ENCODE data around the gene SLF2. TPM values are rescaled to one million over a fixed set of nuclear protein-coding genes. Genes with fewer than 3 reads are reported as not detected.

The SLF2 gene, protein sequence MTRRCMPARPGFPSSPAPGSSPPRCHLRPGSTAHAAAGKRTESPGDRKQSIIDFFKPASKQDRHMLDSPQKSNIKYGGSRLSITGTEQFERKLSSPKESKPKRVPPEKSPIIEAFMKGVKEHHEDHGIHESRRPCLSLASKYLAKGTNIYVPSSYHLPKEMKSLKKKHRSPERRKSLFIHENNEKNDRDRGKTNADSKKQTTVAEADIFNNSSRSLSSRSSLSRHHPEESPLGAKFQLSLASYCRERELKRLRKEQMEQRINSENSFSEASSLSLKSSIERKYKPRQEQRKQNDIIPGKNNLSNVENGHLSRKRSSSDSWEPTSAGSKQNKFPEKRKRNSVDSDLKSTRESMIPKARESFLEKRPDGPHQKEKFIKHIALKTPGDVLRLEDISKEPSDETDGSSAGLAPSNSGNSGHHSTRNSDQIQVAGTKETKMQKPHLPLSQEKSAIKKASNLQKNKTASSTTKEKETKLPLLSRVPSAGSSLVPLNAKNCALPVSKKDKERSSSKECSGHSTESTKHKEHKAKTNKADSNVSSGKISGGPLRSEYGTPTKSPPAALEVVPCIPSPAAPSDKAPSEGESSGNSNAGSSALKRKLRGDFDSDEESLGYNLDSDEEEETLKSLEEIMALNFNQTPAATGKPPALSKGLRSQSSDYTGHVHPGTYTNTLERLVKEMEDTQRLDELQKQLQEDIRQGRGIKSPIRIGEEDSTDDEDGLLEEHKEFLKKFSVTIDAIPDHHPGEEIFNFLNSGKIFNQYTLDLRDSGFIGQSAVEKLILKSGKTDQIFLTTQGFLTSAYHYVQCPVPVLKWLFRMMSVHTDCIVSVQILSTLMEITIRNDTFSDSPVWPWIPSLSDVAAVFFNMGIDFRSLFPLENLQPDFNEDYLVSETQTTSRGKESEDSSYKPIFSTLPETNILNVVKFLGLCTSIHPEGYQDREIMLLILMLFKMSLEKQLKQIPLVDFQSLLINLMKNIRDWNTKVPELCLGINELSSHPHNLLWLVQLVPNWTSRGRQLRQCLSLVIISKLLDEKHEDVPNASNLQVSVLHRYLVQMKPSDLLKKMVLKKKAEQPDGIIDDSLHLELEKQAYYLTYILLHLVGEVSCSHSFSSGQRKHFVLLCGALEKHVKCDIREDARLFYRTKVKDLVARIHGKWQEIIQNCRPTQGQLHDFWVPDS
- total RNA-seq, result 34.9 and 37.2 TPM in 2 replicates

GRCh38 chr10:100912605-100913469 is at the start of gene SLF2:
SLF2 (plus strand) TSS chr10:100912963; CDS start chr10:100913111, 148 bp downstream.

GRCh38 chr10:100969187-100970075 is 56.7 kb downstream of the SLF2 start, which contains the start of gene SEMA4G:
SEMA4G (plus strand) TSS chr10:100969504; CDS start chr10:100972913, 3,409 bp downstream.

GRCh38 chr10:100986952-100987684 is 74.4 kb downstream of the SLF2 start, which contains the start of the genes MRPL43 and TWNK:
MRPL43 (minus strand) TSS chr10:100987497; CDS start chr10:100987443, 54 bp downstream.
TWNK (plus strand) TSS chr10:100987543; CDS start chr10:100988211, 668 bp downstream.

DNA sequence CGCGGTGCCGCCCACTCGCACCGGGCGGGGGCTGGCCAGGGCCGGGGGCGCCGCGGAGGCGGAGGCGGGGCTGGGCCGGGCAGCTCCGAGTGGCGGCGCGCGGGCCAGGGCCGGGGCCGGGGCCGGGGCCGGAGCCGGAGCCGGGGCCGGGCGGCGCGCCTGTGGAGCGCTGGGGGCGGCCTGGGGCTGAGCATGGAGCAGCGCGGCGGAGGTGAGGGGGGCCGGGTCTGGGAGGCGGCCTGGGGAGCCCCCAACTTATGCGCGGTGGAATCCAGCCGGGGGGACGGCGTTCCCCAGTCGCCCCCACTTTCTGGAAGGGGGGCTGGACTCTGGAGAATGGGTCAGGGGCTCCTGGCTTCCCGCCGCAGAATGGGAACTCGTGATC is 87.0 kb downstream of the SLF2 start, which contains the start of gene LZTS2:
Gene LZTS2, plus strand, starts transcription at position 67 of the 385 bp plus-strand sequence. CDS start 2,731 bp downstream, outside the sequence.

Other genes with a start within 250 kb of the SLF2 start
- not detected in 2 replicates for gene PAX2, start 167.4 kb upstream of the SLF2 start, total RNA-seq
- gene SEMA4G, start 56.5 kb downstream of the SLF2 start, total RNA-seq, result 0.13 and 0.31 TPM in 2 replicates
- 48.4 and 62.6 TPM in 2 replicates for gene MRPL43, start 74.5 kb downstream of the SLF2 start, total RNA-seq
- gene TWNK, start 74.6 kb downstream of the SLF2 start, total RNA-seq, result 3.3 and 5.7 TPM in 2 replicates
- 65.0 and 82.7 TPM in 2 replicates for gene LZTS2, start 86.8 kb downstream of the SLF2 start, total RNA-seq
- gene PDZD7, start 118.2 kb downstream of the SLF2 start, total RNA-seq, result 3.3 and 3.4 TPM in 2 replicates
- gene SFXN3, start 118.3 kb downstream of the SLF2 start, total RNA-seq, result 86.0 and 107 TPM in 2 replicates
- gene KAZALD1, start 149.0 kb downstream of the SLF2 start, total RNA-seq, result 78.5 and 101 TPM in 2 replicates
- gene TLX1, start 218.3 kb downstream of the SLF2 start, total RNA-seq, result not detected in 2 replicates